ENCODE data around the gene LIMD2. TPM values are rescaled to one million over a fixed set of nuclear protein-coding genes. Genes with fewer than 3 reads are reported as not detected.
A peak's percentile ranks its signal among the peaks of the same experiment; 100 is the strongest.

LIMD2 gene
- total RNA-seq, 1 donor from 2014 or later, result 19.0 TPM

DNA sequence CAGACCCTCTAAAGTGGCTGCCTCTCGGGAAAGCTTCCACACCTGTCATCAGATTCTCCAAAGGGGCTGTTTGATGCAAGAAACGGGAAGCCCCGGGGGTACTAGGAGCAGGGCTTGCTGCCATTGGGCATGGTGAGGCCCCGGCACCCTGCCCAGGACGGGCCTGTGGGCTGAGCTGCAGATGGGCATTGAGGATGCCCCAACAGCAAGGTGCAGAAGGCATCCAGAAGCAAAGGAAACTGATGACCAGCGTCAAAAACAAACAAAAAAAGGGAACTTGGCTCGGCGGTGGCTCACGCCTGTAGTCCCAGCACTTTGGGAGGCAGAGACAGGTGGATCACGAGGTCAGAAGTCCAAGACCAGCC, 1.5 kb upstream of the LIMD2 start:
- DNase-seq (ENCODE audit: low spot score), result no peak

GRCh38 chr17:63700528-63701455, 867 bp upstream of the LIMD2 start:
- peak; percentile 50 for DNase-seq (ENCODE audit: low spot score)

- DNase-seq (ENCODE audit: low spot score), result peak; percentile 51
Measured at GRCh38 chr17:63698886-63699637, 863 bp downstream of the LIMD2 start.

DNA sequence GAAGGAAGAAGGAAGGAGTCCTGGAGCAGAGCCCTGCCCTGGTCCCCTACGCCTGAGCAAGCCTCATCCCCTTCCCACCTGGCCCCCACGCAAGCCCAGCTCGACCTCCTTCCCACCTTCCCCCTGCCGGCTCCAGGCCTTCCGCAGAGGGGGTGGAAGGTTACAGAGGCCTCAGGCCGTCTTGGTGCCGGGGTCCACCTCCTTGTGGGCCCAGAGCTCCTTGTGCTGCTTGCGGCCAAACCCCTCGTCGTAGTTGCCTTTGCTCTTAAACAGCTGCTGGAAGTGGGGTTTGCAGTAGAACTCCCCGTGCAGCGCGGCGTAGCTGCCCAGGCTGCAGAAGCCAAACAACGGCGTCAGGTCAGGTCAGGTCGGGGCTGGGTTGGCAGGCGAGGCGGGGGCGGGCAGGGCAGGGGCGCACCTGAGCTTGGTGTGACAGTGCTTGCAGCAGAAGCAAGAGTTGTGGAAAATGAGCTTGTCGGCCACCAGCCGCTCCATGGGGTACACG, 1.5 kb downstream of the LIMD2 start:
- DNase-seq (ENCODE audit: low spot score), result no peak

DNA sequence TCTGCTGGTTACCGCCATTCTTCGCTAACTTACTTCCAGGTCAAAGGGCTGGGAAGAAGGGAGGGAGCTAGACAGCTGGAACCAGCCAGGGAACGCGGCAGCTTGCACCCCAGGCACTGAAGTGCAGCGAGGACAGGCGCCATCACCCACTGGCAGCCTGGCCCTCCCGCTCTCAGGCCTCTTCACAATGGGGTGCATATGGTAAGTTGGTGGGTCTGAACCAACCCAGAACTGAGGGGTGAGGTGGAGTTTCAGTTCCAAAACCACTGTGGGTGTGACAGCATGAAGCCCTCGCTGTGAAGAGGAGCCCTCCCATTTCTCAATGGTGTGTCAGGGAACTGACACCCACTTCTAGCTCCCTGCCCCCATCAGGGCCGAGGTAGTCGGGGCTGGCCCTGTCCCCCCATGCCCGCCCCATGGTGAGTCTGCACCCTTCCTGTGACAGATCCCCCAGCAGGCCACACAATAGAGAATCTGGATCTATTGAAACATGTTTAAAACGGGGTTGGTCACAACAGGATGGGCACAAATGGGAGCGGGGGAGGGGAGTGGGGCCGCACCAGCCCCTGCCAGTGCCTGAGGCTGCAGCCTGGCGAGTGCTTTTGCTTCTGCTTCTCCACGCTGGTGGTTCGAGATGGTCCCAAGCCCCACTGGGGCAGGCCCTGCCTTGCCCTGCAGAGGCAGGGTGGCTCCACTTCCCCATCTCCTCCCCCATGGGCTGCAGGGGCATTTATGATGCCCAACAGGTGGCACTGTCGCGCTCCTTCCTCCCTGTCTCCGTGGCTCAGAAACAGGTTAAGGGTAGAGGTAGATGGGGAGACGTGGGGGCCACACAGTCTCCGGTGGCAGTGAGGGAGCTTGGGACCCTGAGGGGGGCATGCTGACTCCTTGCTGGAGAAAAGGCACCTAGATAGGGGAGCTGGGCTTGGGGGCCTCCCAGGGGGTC, 2.3 kb downstream of the LIMD2 start:
- DNase-seq (ENCODE audit: low spot score), result peak; percentile 62

GRCh38 chr17:63696381-63696961, 3.5 kb downstream of the LIMD2 start:
- DNase-seq (ENCODE audit: low spot score), result no peak

DNA sequence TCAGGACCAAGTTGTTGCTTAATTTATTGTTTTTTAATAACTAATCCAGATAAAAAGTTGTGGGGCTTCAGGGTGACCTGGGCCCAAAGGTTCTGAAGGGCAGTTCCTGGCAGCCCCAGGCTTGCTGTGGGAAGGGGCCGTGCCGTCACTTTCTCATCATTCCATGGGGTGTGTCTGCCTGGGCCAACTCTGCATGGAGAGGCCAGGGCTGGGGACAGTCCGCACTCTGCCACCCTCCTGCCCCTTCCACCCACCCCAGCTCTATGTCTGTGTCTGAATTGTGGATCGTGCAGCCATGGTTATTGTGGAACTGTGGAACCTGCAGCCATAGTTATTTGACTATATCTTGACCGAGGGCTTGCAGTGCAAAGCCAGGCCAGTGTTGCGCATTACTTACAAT, 4.0 kb downstream of the LIMD2 start:
- DNase-seq (ENCODE audit: low spot score), result no peak

- no peak for DNase-seq (ENCODE audit: low spot score)
Measured at GRCh38 chr17:63694950-63695773, 4.8 kb downstream of the LIMD2 start.

- no peak for DNase-seq (ENCODE audit: low spot score)
Measured at GRCh38 chr17:63694229-63694949, 5.5 kb downstream of the LIMD2 start.

DNA sequence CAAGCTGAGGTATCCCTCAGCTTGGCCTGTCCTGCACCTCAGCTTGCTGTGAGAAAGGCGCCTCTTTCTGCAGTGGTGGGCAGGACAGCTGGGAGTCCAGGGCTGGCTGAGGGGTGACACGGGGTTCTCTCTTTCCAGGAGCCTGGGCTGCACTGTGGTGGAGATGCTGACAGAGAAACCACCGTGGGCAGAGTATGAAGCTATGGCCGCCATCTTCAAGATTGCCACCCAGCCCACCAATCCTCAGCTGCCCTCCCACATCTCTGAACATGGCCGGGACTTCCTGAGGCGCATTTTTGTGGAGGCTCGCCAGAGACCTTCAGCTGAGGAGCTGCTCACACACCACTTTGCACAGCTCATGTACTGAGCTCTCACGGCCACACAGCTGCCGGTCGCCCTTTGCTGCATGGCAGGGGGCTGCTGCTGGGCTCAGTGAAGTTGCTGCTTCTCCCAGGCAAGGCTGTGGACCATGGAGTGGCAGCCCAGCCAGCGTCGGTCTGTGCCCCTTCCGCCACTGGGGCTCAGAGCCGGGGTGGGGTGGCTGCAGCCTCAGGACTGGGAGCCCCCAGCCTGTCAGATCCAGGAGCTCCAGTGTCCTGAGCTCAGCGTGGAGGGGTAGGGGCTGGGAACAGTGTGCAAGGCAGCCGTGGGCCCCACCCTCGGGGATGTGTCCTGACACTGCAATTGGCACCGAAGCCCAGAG, 6.4 kb downstream of the LIMD2 start:
- DNase-seq (ENCODE audit: low spot score), result no peak

DNA sequence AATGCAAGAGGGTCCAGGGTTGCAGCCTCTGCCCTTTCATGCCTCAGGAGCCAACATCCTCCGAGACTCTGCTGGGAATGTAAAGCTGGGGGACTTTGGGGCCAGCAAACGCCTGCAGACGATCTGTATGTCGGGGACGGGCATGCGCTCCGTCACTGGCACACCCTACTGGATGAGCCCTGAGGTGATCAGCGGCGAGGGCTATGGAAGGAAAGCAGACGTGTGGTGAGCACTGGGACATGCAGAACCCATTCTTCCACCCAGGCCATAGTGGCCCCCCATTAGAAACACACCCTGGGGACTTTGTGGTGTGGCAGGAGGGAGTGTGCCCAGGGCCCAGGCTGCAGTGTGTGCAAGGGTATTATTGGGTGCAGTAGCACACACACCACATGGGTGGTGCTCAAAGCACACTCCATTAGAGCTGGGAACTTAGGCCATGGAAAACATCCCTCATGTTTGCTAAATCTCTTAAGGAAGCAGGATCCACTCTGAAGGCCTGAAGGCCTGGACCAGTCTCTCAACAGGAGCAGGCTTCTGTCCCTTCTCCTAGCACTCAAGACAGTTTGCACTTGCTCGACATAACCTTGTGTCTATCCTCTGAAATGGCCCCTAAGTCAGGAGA, 7.6 kb downstream of the LIMD2 start:
- DNase-seq (ENCODE audit: low spot score), result no peak

DNA sequence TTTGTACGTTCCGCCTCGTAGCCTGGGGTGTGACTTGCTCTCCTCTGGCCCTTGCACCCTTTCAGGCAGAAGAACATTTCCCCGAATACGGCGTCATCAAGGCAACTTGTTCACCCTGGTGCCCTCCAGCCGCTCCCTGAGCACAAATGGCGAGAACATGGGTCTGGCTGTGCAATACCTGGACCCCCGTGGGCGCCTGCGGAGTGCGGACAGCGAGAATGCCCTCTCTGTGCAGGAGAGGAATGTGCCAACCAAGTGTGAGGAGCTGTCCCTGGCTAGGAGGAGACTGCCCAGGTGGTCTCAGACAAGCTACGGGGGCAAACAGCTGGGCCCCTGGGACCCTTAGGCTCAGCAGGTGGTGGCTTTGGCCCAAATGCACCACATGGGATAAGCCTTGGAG, 10.4 kb downstream of the LIMD2 start:
- DNase-seq (ENCODE audit: low spot score), result no peak

- DNase-seq (ENCODE audit: low spot score), result no peak
Measured at GRCh38 chr17:63688396-63689020, 11.4 kb downstream of the LIMD2 start.

- no peak for DNase-seq (ENCODE audit: low spot score)
Measured at GRCh38 chr17:63686138-63686685, 13.7 kb downstream of the LIMD2 start.

- DNase-seq (ENCODE audit: low spot score), result no peak
Measured at GRCh38 chr17:63685578-63685977, 14.3 kb downstream of the LIMD2 start.

DNA sequence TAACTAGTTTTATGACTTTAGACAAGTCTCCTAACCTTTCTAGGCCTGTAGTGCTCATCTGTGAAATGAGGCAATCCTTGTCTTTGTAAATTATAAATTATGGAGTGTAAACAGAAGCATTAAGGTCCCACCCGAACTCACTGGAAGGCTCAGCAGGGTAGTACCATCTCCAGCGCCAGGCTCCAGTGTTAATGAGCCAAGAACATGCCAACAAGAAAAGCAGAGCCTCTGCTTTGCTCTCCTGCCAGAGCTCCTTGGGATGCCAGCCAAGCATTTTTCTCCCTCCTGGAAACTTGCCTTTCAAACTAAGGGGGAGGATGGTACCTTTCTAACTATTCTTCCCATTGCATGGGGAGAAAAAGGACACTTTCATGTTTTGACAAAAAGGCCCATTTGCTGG, 14.9 kb downstream of the LIMD2 start:
- DNase-seq (ENCODE audit: low spot score), result no peak

- no peak for DNase-seq (ENCODE audit: low spot score)
Measured at GRCh38 chr17:63682981-63683380, 16.9 kb downstream of the LIMD2 start.

GRCh38 chr17:63682441-63682840, 17.5 kb downstream of the LIMD2 start:
- DNase-seq (ENCODE audit: low spot score), result no peak

Measured in mucosa of gallbladder (tissue), 1 donor.